SKM-1 (cell line): ENCODE measurements around the gene DAAM2.

Experiments used
- DNase-seq: peaks from one replicate; lab custom pipeline; 2025; ENCODE audit not compliant: unreplicated experiment; lab: John Stamatoyannopoulos, UW

DAAM2 gene

DNA sequence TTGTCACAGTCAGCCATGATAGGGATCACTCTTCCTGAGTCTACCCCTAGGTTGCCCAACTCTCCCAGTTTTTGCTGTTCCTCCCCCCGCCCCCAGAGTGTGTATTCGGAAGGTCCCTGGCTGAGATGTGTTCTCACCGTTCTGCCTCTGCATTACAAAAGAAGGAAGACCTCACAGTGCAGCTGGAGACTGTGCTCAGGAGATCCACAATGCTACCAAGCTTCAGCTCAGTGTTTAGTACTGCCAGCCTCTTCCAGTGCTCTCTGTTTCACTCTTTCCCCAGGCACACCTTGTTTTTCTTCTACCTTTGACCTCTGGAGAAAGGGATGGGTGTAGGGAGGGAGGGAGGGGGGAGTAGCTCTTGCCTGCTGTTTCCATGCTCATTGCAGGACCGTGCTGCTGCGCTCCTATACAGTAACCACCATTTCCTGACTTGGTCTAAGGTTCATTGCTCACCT lies 155.5 kb downstream of the DAAM2 start:
- DNase-seq = no peak

DNA sequence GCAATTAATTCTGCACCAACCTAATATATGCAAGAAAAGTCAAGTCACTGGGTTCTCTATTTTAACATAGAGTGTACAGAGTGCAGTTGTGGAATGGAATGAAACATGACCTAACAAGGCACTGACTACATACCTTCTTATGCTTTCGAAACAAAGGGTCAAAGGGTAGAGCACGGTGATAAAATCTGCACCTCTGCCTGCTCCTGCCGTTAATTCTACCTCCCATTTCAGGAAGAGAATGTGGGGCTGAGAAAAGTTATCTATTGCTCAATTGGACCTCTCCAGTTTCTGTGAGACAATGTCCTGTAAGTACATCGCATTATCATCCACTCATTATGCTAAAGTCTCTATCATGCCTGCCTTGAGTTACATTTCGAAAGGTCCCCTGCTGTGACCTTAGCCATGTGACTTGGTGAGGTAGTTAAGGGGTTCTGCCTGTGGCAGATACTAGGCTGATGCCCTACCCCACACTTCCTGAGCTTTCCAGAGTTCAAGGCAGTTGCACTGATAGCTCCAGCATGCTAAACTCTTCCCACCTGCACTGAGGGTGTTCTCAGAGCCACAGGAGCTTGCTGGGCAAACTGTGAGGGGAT lies 156.1 kb downstream of the DAAM2 start:
- no peak for DNase-seq

DNA sequence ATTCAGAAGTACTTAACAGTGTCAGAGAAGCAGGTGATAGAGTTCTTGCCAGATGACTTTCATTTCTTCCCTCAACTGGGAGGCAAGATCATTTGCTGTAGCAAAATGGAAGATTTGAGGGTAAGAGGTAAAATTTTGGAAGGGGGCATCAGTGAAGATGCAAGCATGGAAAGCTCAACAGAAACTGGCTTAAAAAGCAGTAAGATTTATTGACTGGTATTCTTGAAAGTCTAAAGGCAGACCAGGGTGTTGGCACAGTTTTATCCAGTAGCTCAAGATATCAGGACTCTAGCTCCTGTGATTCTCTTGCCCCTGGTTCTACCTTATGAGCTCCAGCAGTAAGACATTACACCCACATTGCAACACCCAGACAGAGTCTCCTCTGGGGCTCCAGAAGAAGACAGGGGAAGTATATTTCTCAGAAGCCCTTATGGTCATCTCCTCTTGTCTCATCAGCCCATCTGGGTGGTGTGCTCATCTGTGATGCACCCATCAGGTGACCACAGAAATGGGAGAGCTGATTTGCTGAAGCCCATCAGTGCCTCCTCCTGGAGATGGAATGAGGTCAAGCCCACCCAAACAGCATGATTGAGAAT lies 158.0 kb downstream of the DAAM2 start:
- DNase-seq = no peak

DNA sequence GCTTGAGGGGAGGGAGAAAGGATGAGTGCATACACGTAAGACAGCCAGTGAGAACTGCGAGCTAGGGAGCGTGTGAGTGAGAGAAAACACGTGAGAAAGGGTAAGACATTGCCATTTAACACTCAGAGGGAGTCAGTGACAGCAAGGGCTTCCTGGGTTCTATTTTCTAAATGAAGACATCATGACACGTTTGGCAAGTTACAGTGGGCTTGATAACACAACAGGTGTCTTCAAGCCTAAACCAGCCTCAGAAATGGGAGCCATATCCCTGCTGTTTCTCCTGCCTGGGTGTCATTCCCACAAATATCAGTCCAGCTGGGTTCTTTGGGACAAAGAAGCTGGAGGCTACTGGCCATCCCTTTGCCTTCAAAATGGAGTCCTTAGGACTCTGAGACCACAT lies 159.0 kb downstream of the DAAM2 start:
- no peak for DNase-seq

- DNase-seq = no peak
Measured at GRCh38 chr6:39951716-39952115, 159.5 kb downstream of the DAAM2 start.

DNA sequence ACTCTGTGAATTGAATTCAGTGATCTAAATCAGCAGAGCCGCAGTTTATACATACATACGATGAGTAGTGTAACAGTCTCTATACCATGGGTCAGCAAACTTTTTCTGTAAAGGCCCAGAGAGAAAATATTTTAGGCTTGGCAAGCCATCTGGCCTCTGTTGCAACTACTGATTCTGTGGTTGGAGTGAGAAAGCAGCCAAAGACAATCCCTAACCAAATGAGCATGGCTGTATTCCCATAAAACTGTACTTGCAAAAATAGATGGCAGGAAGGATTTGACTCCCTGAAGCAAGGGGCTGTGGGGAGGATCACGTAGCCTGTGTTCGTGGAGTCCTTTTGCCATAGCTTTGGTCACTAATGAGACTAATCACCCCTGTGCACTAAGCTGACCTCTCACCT lies 160.0 kb downstream of the DAAM2 start:
- DNase-seq = no peak

DNA sequence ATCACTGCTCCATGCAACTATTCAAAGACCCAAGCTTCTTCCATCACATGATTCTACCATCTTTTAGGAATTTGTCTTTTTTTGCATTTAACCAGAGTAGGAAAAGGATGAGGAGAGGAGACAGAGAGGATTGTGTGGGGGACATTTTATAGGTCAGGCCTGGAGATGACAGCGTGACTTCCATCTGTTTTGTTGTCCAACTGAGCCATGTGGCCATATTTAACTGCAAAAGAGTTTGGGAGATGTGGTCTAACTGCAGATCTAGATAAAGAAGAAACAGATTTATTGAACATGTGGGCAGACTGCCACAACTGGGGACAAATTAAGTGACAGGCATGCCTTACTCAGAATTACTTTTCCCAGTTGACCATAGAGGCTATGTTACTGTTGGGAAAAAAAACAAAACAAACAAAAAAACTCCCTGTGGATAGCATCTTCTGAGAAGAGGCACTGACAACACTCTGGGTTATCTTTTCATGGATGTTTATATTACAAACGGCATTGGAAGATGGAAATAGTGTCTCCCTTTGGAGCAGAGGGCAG lies 161.0 kb downstream of the DAAM2 start:
- no peak for DNase-seq
